ENCODE results near the gene ELOVL5. TPM values are rescaled to one million over a fixed set of nuclear protein-coding genes. Genes with fewer than 3 reads are reported as not detected.

The ELOVL5 gene
- polyA plus RNA-seq, 3 donors, result 44.7 to 97.1 (median 69.5) TPM

- H3K4me3 ChIP-seq (replicated peaks in 1 of 3; ENCODE audit: low read depth in 2 of 3, low read length in 3 of 3), result peak overlapping the region; percentile 88 to 93 (median 89)
These were observed 804 bp downstream of the ELOVL5 start for GRCh38 chr6:53347921-53348370.

More at GRCh38 chr6:53347921-53348370, 804 bp downstream of the ELOVL5 start:
- Mint-ChIP-seq H3K4me3 (peak overlapping the region; percentile 93 to 97), H3K27ac (peak overlapping the region; percentile 84 to 97 (median 91)), H3K36me3 (peaks cover 14 to 20% of the 10 kb centered on the region in 2 donors), H3K27me3 (ENCODE audit: low read depth in 3 of 3) (peaks cover 3 to 7% (median 5%) of the 10 kb centered on the region in 3 donors), H3K9me3 (no peaks in the 10 kb centered on the region), H3K4me1 (peaks cover 42% of the 10 kb centered on the region)
- H3K36me3 ChIP-seq (replicated peaks in 1 of 2; ENCODE audit: control insufficient read depth in 1 of 2, insufficient read depth in 2 of 2, low read length in 2 of 2), result peaks cover 2 to 5% of the 10 kb centered on the region in 2 donors
- peak overlapping the region; percentile 81 for H3K4me2 ChIP-seq (replicated peaks; ENCODE audit: extremely low read depth, low read length, poor library complexity, severe bottlenecking)
- no peaks in the 10 kb centered on the region for H3K27me3 ChIP-seq (ENCODE audit: control insufficient read depth in 2 of 2, insufficient read depth in 2 of 2, low read length in 2 of 2)
- peaks cover 15 to 32% of the 10 kb centered on the region in 2 donors for H3K4me1 ChIP-seq (ENCODE audit: control insufficient read depth in 1 of 2, insufficient read depth in 2 of 2, low read length in 2 of 2)
- peak overlapping the region; percentile 86 for H2AFZ ChIP-seq (ENCODE audit: insufficient read depth, low read depth, low read length, poor library complexity, severe bottlenecking)
- H3K79me2 ChIP-seq (ENCODE audit: insufficient read depth, low read length), result peaks cover 67% of the 10 kb centered on the region
- no peaks in the 10 kb centered on the region for H3K9me3 ChIP-seq (replicated peaks in 1 of 2; ENCODE audit: control insufficient read depth in 1 of 2, insufficient read depth in 1 of 2, low read length in 2 of 2)
- peak in 1 of 3 donors; percentile 25 for DNase-seq
- peak overlapping the region; percentile 82 to 91 for H3K27ac ChIP-seq (ENCODE audit: low read depth in 1 of 2, low read length in 2 of 2)
- WGBS (ENCODE audit: insufficient coverage), result under 1% methylated on average over 30 of the region's 38 CpGs
- H4K20me1 ChIP-seq (ENCODE audit: insufficient read depth, low read length), result peaks cover 54% of the 10 kb centered on the region
- intact Hi-C loops (cut with micrococcal nuclease), result loop anchor here in 1 of 2 donors (5.0 to 10.0 kb wide), 5 partner anchors 89 to 307 kb away; no protein-coding TSS in a partner anchor
- TF ChIP-seq CTCF (IDR thresholded peaks at IDR 0.05), result no peak
- peak overlapping the region; percentile 96 for H3K9ac ChIP-seq (ENCODE audit: insufficient read depth, low read length, poor library complexity, severe bottlenecking)

Measured in CD14-positive monocyte (primary cell).